ENCODE data around the gene ELP4.
"Not testable (repeated sequence)": the region's sequence is repeated elsewhere in the genome, so short reads cannot be mapped to it uniquely, and the experiment has no call there.

The ELP4 gene

GRCh38 chr11:31690041-31690440, 180.5 kb downstream of the ELP4 start:
- TF ChIP-seq, protein P1, sequence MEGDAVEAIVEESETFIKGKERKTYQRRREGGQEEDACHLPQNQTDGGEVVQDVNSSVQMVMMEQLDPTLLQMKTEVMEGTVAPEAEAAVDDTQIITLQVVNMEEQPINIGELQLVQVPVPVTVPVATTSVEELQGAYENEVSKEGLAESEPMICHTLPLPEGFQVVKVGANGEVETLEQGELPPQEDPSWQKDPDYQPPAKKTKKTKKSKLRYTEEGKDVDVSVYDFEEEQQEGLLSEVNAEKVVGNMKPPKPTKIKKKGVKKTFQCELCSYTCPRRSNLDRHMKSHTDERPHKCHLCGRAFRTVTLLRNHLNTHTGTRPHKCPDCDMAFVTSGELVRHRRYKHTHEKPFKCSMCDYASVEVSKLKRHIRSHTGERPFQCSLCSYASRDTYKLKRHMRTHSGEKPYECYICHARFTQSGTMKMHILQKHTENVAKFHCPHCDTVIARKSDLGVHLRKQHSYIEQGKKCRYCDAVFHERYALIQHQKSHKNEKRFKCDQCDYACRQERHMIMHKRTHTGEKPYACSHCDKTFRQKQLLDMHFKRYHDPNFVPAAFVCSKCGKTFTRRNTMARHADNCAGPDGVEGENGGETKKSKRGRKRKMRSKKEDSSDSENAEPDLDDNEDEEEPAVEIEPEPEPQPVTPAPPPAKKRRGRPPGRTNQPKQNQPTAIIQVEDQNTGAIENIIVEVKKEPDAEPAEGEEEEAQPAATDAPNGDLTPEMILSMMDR (IDR thresholded peaks at IDR 0.05) = no peak
- Histone ChIP-seq H3K4me1 (ENCODE audit: control insufficient read depth in 1 of 2, insufficient read depth in 1 of 2, low read depth in 1 of 2, low read length in 1 of 2) (no peaks in the 10 kb centered on the region), H3K36me3 (no peaks in the 10 kb centered on the region), H3K27me3 (no peaks in the 10 kb centered on the region), H3K4me3 (ENCODE audit: low read depth in 1 of 2, low read length in 1 of 2) (no peak overlapping the region), H3K9me3 (no peaks in the 10 kb centered on the region), H3K27ac (no peak overlapping the region)

GRCh38 chr11:31690516-31690915, 180.9 kb downstream of the ELP4 start:
- Histone ChIP-seq H3K27me3 (no peaks in the 10 kb centered on the region), H3K4me1 (ENCODE audit: control insufficient read depth in 1 of 2, insufficient read depth in 1 of 2, low read depth in 1 of 2, low read length in 1 of 2) (no peaks in the 10 kb centered on the region), H3K27ac (no peak overlapping the region), H3K36me3 (no peaks in the 10 kb centered on the region), H3K9me3 (no peaks in the 10 kb centered on the region), H3K4me3 (ENCODE audit: low read depth in 1 of 2, low read length in 1 of 2) (no peak overlapping the region)
- TF ChIP-seq, protein P1 (IDR thresholded peaks at IDR 0.05) = no peak

- Histone ChIP-seq H3K27ac (no peak overlapping the region), H3K9me3 (no peaks in the 10 kb centered on the region), H3K36me3 (no peaks in the 10 kb centered on the region), H3K27me3 (no peaks in the 10 kb centered on the region), H3K4me1 (ENCODE audit: control insufficient read depth in 1 of 2, insufficient read depth in 1 of 2, low read depth in 1 of 2, low read length in 1 of 2) (no peaks in the 10 kb centered on the region), H3K4me3 (ENCODE audit: low read depth in 1 of 2, low read length in 1 of 2) (no peak overlapping the region)
- TF ChIP-seq, protein P1 (IDR thresholded peaks at IDR 0.05) = no peak
Measured at GRCh38 chr11:31692466-31692865, 182.9 kb downstream of the ELP4 start.

- H3K27ac ChIP-seq, H3K36me3 ChIP-seq: not testable (repeated sequence)
Measured at GRCh38 chr11:31697049-31697448, 187.5 kb downstream of the ELP4 start.

DNA sequence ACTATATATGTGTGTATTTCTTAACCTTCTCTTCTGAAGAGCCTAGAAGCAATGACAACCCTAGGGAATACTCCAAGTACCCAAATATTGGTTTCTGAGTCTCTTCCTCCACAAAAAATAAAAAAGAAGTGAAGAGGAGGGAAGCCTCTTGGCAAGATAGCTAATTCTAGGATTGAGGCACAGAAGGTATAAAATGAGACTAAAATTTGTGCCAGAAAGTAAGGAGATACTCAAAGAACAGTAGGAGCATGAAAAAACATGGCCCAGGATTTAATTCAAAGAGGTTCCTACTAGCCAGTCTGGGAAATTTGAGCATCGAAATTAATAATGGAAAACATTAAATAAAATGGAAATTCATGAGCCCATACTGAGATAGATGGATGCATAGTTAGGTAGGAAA, 189.5 kb downstream of the ELP4 start:
- TF ChIP-seq, protein P1 (IDR thresholded peaks at IDR 0.05) = no peak
- Histone ChIP-seq H3K4me1 (ENCODE audit: control insufficient read depth in 1 of 2, insufficient read depth in 1 of 2, low read depth in 1 of 2, low read length in 1 of 2) (no peaks in the 10 kb centered on the region), H3K36me3 (no peaks in the 10 kb centered on the region), H3K9me3 (no peaks in the 10 kb centered on the region), H3K4me3 (ENCODE audit: low read depth in 1 of 2, low read length in 1 of 2) (no peak overlapping the region), H3K27me3 (no peaks in the 10 kb centered on the region), H3K27ac (no peak overlapping the region)

More at GRCh38 chr11:31697049-31697448, 187.5 kb downstream of the ELP4 start:
- not testable (repeated sequence) for H3K27me3 ChIP-seq; H3K9me3 ChIP-seq; H3K4me1 ChIP-seq (ENCODE audit: control insufficient read depth in 1 of 2, insufficient read depth in 1 of 2, low read depth in 1 of 2, low read length in 1 of 2); H3K4me3 ChIP-seq (ENCODE audit: low read depth in 1 of 2, low read length in 1 of 2)

- Histone ChIP-seq H3K36me3 (no peaks in the 10 kb centered on the region), H3K9me3 (no peaks in the 10 kb centered on the region), H3K27ac (no peak overlapping the region), H3K27me3 (no peaks in the 10 kb centered on the region), H3K4me1 (ENCODE audit: control insufficient read depth in 1 of 2, insufficient read depth in 1 of 2, low read depth in 1 of 2, low read length in 1 of 2) (no peaks in the 10 kb centered on the region), H3K4me3 (ENCODE audit: low read depth in 1 of 2, low read length in 1 of 2) (no peak overlapping the region)
- TF ChIP-seq, protein P1 (IDR thresholded peaks at IDR 0.05) = no peak
Measured at GRCh38 chr11:31702966-31703365, 193.4 kb downstream of the ELP4 start.

Data from neutrophil (primary cell).